ENCODE results near the gene TPPP3. TPM values are rescaled to one million over a fixed set of nuclear protein-coding genes. Genes with fewer than 3 reads are reported as not detected.

The TPPP3 gene
- total and polyA plus RNA-seq, 9 of the 15 experiments (the other 6 are each of a cell fraction or from before 2014, with no cell fraction given), result 0.13 to 0.50 (median 0.36) TPM; not detected in 2

GRCh38 chr16:67393111-67393787 lies at the start of gene TPPP3 (continued):
- TF ChIP-seq FOXP1 (CRISPR knock-in tag; IDR thresholded peaks at IDR 0.05), result peak; percentile 45; the same call in 1 of the 2 replicates
- TF ChIP-seq POLR2AphosphoS5 (IDR thresholded peaks at IDR 0.05; ENCODE audit: control insufficient read depth, insufficient read depth, low read depth, low read length), result no peak
- TF ChIP-seq PKNOX1 (IDR thresholded peaks at IDR 0.05), result peak; percentile 68; the same call in 1 of the 2 replicates
- TF ChIP-seq HMGN3 (IDR thresholded peaks at IDR 0.05; ENCODE audit: borderline replicate concordance, extremely low read depth, insufficient read length, low read depth, low read length), result peak; percentile 31
- TF ChIP-seq ZNF639 (CRISPR knock-in tag; conservative IDR thresholded peaks at IDR 0.05 in 1 of 2, IDR thresholded peaks at IDR 0.05 in 1 of 2), result no peak
- TF ChIP-seq ZFP1 (CRISPR knock-in tag; IDR thresholded peaks at IDR 0.05), result no peak
- TF ChIP-seq GABPB1 (CRISPR knock-in tag; IDR thresholded peaks at IDR 0.05), result 0 out of 2 replicates have a peak, but pooled peaks have one; percentile 41
- 0 out of 2 replicates have a peak, but pooled peaks have one; percentile 32 for TF ChIP-seq SIN3B (IDR thresholded peaks at IDR 0.05; ENCODE audit: low read depth)
- peak in 1 of 2 experiments; percentile 26; a peak in 1 of 4 replicates for TF ChIP-seq RCOR1 (IDR thresholded peaks at IDR 0.05; ENCODE audit: borderline replicate concordance in 1 of 2, low read depth in 2 of 2, low read length in 2 of 2)
- peak; percentile 84 for TF ChIP-seq RFX1 (IDR thresholded peaks at IDR 0.05)
- TF ChIP-seq MAZ (CRISPR knock-in tag; conservative IDR thresholded peaks at IDR 0.05 in 1 of 2, IDR thresholded peaks at IDR 0.05 in 1 of 2), result peak in 1 of 2 experiments; percentile 63; a peak in 2 of 4 replicates
- TF ChIP-seq MAX (CRISPR knock-in tag; IDR thresholded peaks at IDR 0.05), result peak; percentile 24; the same call in 1 of the 2 replicates
- no peak for TF ChIP-seq ZNF395 (CRISPR knock-in tag; IDR thresholded peaks at IDR 0.05)
- no peak for TF ChIP-seq ZNF584 (CRISPR knock-in tag; IDR thresholded peaks at IDR 0.05; ENCODE audit: low read depth)
- peak; percentile 50 for TF ChIP-seq PCBP1 (IDR thresholded peaks at IDR 0.05; ENCODE audit: low read depth, low read length, poor library complexity, severe bottlenecking)
- peak; percentile 38; the same call in 1 of the 2 replicates for TF ChIP-seq SP1 (CRISPR knock-in tag; IDR thresholded peaks at IDR 0.05)
- peak; percentile 26; the same call in 1 of the 2 replicates for TF ChIP-seq CREM (IDR thresholded peaks at IDR 0.05; ENCODE audit: low read depth)
- peak; percentile 26; the same call in 1 of the 2 replicates for TF ChIP-seq CTBP1 (IDR thresholded peaks at IDR 0.05; ENCODE audit: borderline replicate concordance)
- TF ChIP-seq EGR1 (conservative IDR thresholded peaks at IDR 0.05), result peak; percentile 71
- TF ChIP-seq PTTG1 (tag; IDR thresholded peaks at IDR 0.05; ENCODE audit: low read depth), result no peak
- peak; percentile 39 to 62 for TF ChIP-seq RAD21 (CRISPR knock-in tag; conservative IDR thresholded peaks at IDR 0.05 in 1 of 2, IDR thresholded peaks at IDR 0.05 in 1 of 2)
- TF ChIP-seq ARNT (IDR thresholded peaks at IDR 0.05), result no peak

Measured in K562 (cell line).